HCT116 (cell line): ENCODE data around the gene CHST15. TPM values are rescaled to one million over a fixed set of nuclear protein-coding genes. Genes with fewer than 3 reads are reported as not detected.

Experiments used
- ATAC-seq: fragments of 200-7000 bp; cut with Tn5 transposase; 2 replicates; pipeline ENCODE4 v1.9.1; 2020; ENCODE audit warnings: mild to moderate bottlenecking, moderate library complexity
- BruUV-seq: library from RNA; stranded (reverse); fragments of 400-500 nt; replicated peaks from 2 replicates; lab custom pipeline; 2021; lab: Mats Ljungman, UMichigan
- CTCF ChIA-PET: fragments of 300-600 bp; sonication (Branson Sonifier 250); formaldehyde crosslinking; loops from one replicate; lab custom pipeline; 2021; ENCODE audit warnings: antibody characterized with exemption; lab: Charles Lee
- POLR2A ChIA-PET: fragments of 300-600, 350-600 bp; sonication (Branson Sonifier 250); formaldehyde crosslinking; loops from one replicate; lab custom pipeline; 2021; ENCODE audit warnings: antibody characterized with exemption; lab: Charles Lee
- RAD21 ChIA-PET, 2 experiments: fragments of 300-600 bp; sonication (Branson Sonifier 250); formaldehyde crosslinking; loops; one replicate each; lab custom pipeline; 2023; ENCODE audit warnings: low total read pairs in 2 of 2; ENCODE audit not compliant: uncharacterized antibody in 2 of 2, unreplicated experiment in 2 of 2, low non-redundant PET in 1 of 2; lab: Charles Lee
- DNase-seq: peaks from one replicate; pipeline ENCODE4 v3.0.0-alpha.2; 2010; ENCODE audit warnings: low read depth, low spot score
- H2AFZ ChIP-seq: fragments of 200-600 bp; shearing (Covaris generic), sonication (generic); 2 replicates; pipeline ENCODE4 v1.6.1; 2017; ENCODE audit warnings: low read depth, mixed run types, mixed read lengths, antibody characterized with exemption, low read length; ENCODE audit not compliant: poor library complexity, severe bottlenecking
- H3K27ac ChIP-seq: 2 replicates; pipeline ENCODE4 v1.5.1; 2012; ENCODE audit warnings: low read depth, low read length
- H3K27me3 ChIP-seq: fragments of 200-600 bp; sonication (generic); 2 replicates; pipeline ENCODE4 v1.6.1; 2016; ENCODE audit warnings: mixed run types, low read length, mixed read lengths; ENCODE audit not compliant: insufficient read depth
- H3K36me3 ChIP-seq, 2 experiments: fragments of 200-500 bp in 1 of 2; fragments of 200-600 bp in 1 of 2; sonication (Bioruptor generic) in 1 of 2; sonication (generic) in 1 of 2; 2 replicates each; pipeline versions ENCODE4 v1.5.1 to v1.6.1; 2014 to 2016; ENCODE audit warnings: low read length in 2 of 2, inconsistent platforms in 1 of 2, mixed read lengths in 1 of 2, mixed run types in 1 of 2; ENCODE audit not compliant: insufficient read depth in 2 of 2, control insufficient read depth in 1 of 2
- H3K4me1 ChIP-seq, 2 experiments: fragments of 200-600 bp in 1 of 2; sonication (generic) in 1 of 2; 2 replicates each; pipeline versions ENCODE4 v1.5.1 to v1.6.1; 2012 to 2017; ENCODE audit warnings: low read length in 2 of 2, inconsistent platforms in 1 of 2, mild to moderate bottlenecking in 1 of 2, mixed read lengths in 1 of 2, mixed run types in 1 of 2, moderate library complexity in 1 of 2; ENCODE audit not compliant: insufficient read depth in 2 of 2, control insufficient read depth in 1 of 2
- H3K4me2 ChIP-seq: fragments of 200-600 bp; sonication (generic); 2 replicates; pipeline ENCODE4 v1.6.1; 2017; ENCODE audit warnings: mixed run types, low read length, mixed read lengths
- H3K4me3 ChIP-seq, 2 experiments: fragments of 200-600 bp in 1 of 2; sonication (generic) in 1 of 2; replicated peaks in 1 of 2; 2 replicates each; pipeline ENCODE4 v1.5.1; 2011 to 2016; ENCODE audit warnings: low read length in 2 of 2, control low read depth in 1 of 2, low read depth in 1 of 2, mild to moderate bottlenecking in 1 of 2, mixed read lengths in 1 of 2, mixed run types in 1 of 2
- H3K79me2 ChIP-seq: fragments of 200-600 bp; sonication (generic); 2 replicates; pipeline ENCODE4 v1.6.1; 2017; ENCODE audit warnings: mild to moderate bottlenecking, mixed run types, low read length, moderate library complexity, mixed read lengths; ENCODE audit not compliant: insufficient read depth
- H3K9ac ChIP-seq: fragments of 200-600 bp; sonication (generic); 2 replicates; pipeline ENCODE4 v1.6.1; 2016; ENCODE audit warnings: low read length, mixed read lengths
- H3K9me2 ChIP-seq: fragments of 200-600 bp; sonication (generic), shearing (Covaris generic); 2 replicates; pipeline ENCODE4 v1.6.1; 2017; ENCODE audit warnings: mixed run types, mild to moderate bottlenecking, moderate library complexity; ENCODE audit not compliant: insufficient read depth
- H3K9me3 ChIP-seq, 2 experiments: fragments of 200-500 bp in 1 of 2; fragments of 200-600 bp in 1 of 2; sonication (Bioruptor generic) in 1 of 2; sonication (generic) in 1 of 2; 2 replicates each; pipeline ENCODE4 v1.6.1; 2014 to 2017; ENCODE audit warnings: low read length in 2 of 2, mixed read lengths in 2 of 2, inconsistent platforms in 1 of 2, low read depth in 1 of 2, mild to moderate bottlenecking in 1 of 2, mixed run types in 1 of 2, moderate library complexity in 1 of 2; ENCODE audit not compliant: control insufficient read depth in 1 of 2, insufficient read depth in 1 of 2
- H4K20me1 ChIP-seq: fragments of 200-600 bp; sonication (generic), shearing (Covaris generic); 2 replicates; pipeline ENCODE4 v1.6.1; 2017; ENCODE audit warnings: mixed run types, mild to moderate bottlenecking, moderate library complexity; ENCODE audit not compliant: insufficient read depth
- CEBPB ChIP-seq: IDR thresholded peaks from 2 replicates; pipeline ENCODE4 v1.6.1; 2012; ENCODE audit warnings: low read depth
- CTCF ChIP-seq, 3 experiments: fragments of 200-600 bp in 1 of 3; sonication (generic) in 1 of 3; IDR thresholded peaks in 2 of 3; conservative IDR thresholded peaks in 1 of 3; 2 replicates each; pipeline ENCODE4 v1.5.1; 2012 to 2017; ENCODE audit warnings: low read depth in 2 of 3, low read length in 2 of 3, antibody characterized with exemption in 1 of 3, borderline replicate concordance in 1 of 3, control low read depth in 1 of 3, mild to moderate bottlenecking in 1 of 3, mixed read lengths in 1 of 3, mixed run types in 1 of 3, moderate library complexity in 1 of 3; ENCODE audit not compliant: insufficient read depth in 1 of 3
- EGR1 ChIP-seq: IDR thresholded peaks from 2 replicates; pipeline ENCODE4 v1.6.1; 2012; ENCODE audit warnings: low read depth
- EZH2 ChIP-seq: fragments of 200-600 bp; sonication (generic); IDR thresholded peaks from 2 replicates; pipeline ENCODE4 v1.6.1; 2017; ENCODE audit warnings: antibody characterized with exemption, mixed run types
- POLR2A ChIP-seq: IDR thresholded peaks from 2 replicates; pipeline ENCODE4 v1.7.0; 2011; ENCODE audit warnings: borderline replicate concordance; ENCODE audit not compliant: insufficient read depth, insufficient read length; ENCODE audit errors: extremely low read depth
- POLR2AphosphoS5 ChIP-seq: IDR thresholded peaks from 2 replicates; pipeline ENCODE4 v1.6.1; 2011; ENCODE audit warnings: mild to moderate bottlenecking, low read depth, low read length, moderate library complexity
- RAD21 ChIP-seq: IDR thresholded peaks from 2 replicates; pipeline ENCODE4 v1.6.1; 2012; ENCODE audit warnings: low read depth, mild to moderate bottlenecking
- REST ChIP-seq: IDR thresholded peaks from 2 replicates; pipeline ENCODE4 v1.6.1; 2012; ENCODE audit warnings: low read depth
- intact Hi-C: fragments of 100-400 bp; cut with micrococcal nuclease; formaldehyde crosslinking; loops from 2 replicates; pipeline ENCODE4 v1.10.0; 2022
- total RNA-seq: library from RNA; stranded (reverse); gene quantifications from one replicate; pipeline ENCODE4 v1.2.1, GENCODE V29; 2021; ENCODE audit not compliant: unreplicated experiment
- TF ChIP-seq, protein P1 (sequence below): IDR thresholded peaks from 2 replicates; pipeline ENCODE4 v1.6.1; 2012

The CHST15 gene
- total RNA-seq, 1 experiment from 2014 or later: 47.2 TPM

DNA sequence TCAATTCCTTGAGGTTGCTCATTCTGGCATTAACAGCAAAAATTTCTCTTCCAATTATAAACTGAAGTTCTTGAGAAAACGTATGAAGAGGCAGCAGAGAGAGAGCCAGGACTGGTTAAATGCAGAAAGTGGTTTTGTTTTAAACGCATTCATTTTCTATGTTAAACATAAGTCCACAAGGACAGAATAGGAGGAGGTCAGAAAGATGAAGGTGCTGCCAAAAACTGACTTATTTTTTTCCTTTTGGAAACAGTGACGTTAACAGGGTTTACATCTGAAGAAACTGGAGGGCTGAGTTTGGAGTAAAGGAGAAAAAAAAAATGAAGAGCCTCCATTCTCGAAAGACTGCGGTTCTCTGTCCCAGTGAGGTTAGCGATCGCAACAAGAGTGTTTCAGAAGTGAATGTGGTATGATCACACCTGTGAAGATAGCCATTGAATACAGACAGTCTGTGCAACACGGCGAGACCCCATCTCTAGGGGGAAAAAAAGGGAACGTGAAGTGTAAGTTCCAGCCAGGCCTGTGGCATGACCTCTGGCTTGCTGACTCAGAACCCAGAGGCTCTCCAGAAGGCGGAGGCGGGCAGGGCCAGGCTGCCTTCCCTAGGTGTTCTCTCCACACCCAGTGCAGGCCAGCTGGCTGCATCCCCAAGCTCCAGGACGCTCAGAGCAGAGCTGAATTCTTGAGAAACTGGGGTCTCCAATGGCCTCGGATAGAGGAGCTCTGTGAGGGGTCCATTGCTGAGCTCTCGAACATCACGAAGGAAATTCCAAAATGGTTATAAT lies 84.0 kb downstream of the CHST15 start:
- ChIA-PET RAD21 (no interaction called here), CTCF (interaction anchor here (0.6 kb wide), 1 partner anchor 13 kb away, joined by 3 read pairs; no protein-coding TSS in a partner anchor), POLR2A (no interaction called here)
- Histone ChIP-seq H3K27ac (no peak overlapping the region), H3K27me3 (no peaks in the 10 kb centered on the region), H3K36me3 (peaks cover 14 to 36% of the 10 kb centered on the region in 2 experiments), H3K9me3 (no peaks in the 10 kb centered on the region), H2AFZ (no peak overlapping the region), H3K4me2 (no peak overlapping the region), H3K9ac (no peak overlapping the region), H3K79me2 (no peaks in the 10 kb centered on the region; the same call in 1 of the 2 replicates), H3K4me3 (no peak overlapping the region), H4K20me1 (no peaks in the 10 kb centered on the region), H3K9me2 (no peaks in the 10 kb centered on the region), H3K4me1 (peaks cover 0 to 8% of the 10 kb centered on the region in 2 experiments; a peak in 2 of 4 replicates)
- TF ChIP-seq EZH2 (no peak), EGR1 (no peak), CEBPB (no peak), REST (no peak), CTCF (IDR thresholded peaks at IDR 0.05 in 2 of 3, conservative IDR thresholded peaks at IDR 0.05 in 1 of 3; ENCODE audit: borderline replicate concordance in 1 of 3, insufficient read depth in 1 of 3, low read depth in 2 of 3, low read length in 2 of 3) (no peak), RAD21 (no peak), POLR2AphosphoS5 (no peak), POLR2A (no peak)
- TF ChIP-seq, protein P1, sequence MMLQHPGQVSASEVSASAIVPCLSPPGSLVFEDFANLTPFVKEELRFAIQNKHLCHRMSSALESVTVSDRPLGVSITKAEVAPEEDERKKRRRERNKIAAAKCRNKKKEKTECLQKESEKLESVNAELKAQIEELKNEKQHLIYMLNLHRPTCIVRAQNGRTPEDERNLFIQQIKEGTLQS: no peak
- intact Hi-C loops: no loop called here
- BruUV-seq: no TSS peak
- ATAC-seq: peak; percentile 41; the same call in 1 of the 2 replicates
- no peak for DNase-seq
